ENCODE measurements around the gene CRYZL1.
"Not testable (repeated sequence)": the region's sequence is repeated elsewhere in the genome, so short reads cannot be mapped to it uniquely, and the experiment has no call there.

The CRYZL1 gene

DNA sequence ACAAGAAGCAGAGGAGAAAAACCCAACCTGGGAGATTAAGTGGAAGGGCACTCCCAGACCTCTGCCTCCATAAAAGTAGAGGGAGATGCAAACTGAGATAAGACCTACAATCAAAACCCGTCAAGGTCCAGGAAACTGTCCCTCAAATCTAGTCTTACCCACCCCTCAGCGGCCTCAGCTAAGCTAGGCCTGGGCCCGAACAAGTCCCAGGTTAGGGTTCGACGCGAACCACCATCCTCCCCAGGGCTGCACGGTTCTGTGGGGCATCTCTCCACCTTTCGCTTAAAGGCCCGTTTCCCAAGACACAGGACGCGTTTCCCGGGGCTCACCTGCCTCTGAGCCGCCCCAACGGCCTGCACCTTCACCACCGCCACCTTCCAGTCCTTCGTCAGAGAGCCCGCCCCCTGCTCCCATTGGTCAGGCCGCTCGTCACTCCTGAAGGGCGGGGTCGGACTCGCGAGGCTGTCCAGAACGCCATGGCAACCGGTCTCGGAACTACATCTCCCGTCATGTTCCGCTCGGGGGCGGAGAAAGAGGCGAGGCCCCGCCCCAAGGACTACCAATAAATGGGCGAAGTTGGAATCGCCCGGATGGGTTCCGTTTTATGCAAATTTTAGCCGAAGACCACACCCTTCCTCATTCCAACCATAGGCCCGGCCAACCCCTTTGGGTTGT lies at the start of gene CRYZL1:
Gene CRYZL1, minus strand, starts transcription at position 390 of the 675 bp plus-strand sequence. CDS start 10,190 bp downstream, outside the sequence.
- in situ Hi-C loops (cut with HindIII; ENCODE audit: low sequenced_read_pairs): no loop called here

- in situ Hi-C loops (cut with HindIII; ENCODE audit: low sequenced_read_pairs): no loop called here
These were observed 49.3 kb upstream of the CRYZL1 start for GRCh38 chr21:33690874-33691273.

DNA sequence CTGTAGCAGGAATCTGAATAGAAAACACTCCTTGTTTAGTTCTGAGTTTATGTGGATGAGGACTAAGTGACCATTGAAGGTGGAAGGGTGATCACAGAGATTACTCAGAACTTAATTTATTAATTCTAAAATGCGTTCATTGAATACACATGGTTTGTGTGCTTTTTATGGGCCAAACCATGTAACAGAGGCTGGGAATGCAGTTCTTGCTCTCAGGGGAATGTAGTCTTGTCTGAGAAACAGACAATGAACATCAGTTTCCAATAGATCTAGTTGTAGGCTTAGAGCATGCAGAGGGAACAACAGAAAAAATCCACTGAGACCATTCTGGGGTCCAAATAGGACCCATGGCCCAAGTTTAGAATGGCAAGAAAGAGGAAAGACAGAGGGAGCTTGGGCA lies 46.8 kb upstream of the CRYZL1 start:
- in situ Hi-C loops (cut with HindIII; ENCODE audit: low sequenced_read_pairs): no loop called here

DNA sequence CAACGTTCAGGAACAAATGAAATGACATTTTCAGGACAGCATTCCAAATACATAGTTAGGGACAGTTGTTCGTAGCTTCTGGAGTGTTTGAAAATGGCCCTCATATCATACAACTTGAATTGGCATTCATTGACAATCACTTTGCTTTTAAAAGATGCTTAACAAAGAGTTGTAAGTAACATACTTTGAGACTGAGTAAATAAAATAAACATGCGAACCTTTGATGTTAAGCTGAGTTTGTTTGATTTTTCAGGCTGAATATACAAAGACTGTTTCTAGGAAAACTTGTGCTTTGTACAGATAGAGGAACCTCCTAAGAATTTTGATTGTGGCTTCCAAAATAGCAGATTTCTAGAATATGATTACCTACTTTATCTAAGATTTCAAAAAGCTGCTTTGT lies 46.1 kb upstream of the CRYZL1 start:
- in situ Hi-C loops (cut with HindIII; ENCODE audit: low sequenced_read_pairs): no loop called here

- in situ Hi-C loops (cut with HindIII; ENCODE audit: low sequenced_read_pairs): no loop called here
These were observed 44.8 kb upstream of the CRYZL1 start for GRCh38 chr21:33686386-33686785.

DNA sequence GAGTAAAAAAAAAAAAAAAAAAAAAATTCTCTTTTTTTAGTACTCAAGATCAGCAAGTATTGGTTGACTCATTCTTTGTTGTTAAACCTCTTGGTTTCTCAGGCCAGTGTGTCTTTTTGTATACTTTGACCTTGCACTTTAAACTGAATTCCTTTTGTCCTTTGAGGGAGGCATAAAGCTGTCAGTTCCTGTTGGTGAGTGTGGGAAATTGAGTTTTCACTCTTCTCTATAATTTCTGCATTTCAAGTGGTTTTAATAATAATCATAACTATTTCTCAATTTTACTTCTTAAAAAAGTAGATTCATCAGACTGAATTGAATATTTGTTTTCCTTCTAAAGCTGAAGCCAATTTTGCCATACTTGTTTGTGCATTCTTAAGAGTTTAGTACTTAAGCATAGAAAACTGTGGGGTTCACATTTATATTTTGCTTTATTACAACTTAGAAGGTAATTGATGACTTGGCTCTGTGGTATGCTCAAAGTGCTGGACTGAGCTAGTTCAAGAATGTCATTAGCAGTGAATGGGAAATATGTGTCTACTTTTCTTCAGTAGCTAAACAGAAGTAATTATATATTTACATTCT lies 44.2 kb upstream of the CRYZL1 start:
- in situ Hi-C loops (cut with HindIII; ENCODE audit: low sequenced_read_pairs): no loop called here

- in situ Hi-C loops (cut with HindIII; ENCODE audit: low sequenced_read_pairs): no loop called here
These were observed 43.5 kb upstream of the CRYZL1 start for GRCh38 chr21:33684923-33685560.

GRCh38 chr21:33684068-33684467 lies 42.5 kb upstream of the CRYZL1 start:
- in situ Hi-C loops (cut with HindIII; ENCODE audit: low sequenced_read_pairs): no loop called here

DNA sequence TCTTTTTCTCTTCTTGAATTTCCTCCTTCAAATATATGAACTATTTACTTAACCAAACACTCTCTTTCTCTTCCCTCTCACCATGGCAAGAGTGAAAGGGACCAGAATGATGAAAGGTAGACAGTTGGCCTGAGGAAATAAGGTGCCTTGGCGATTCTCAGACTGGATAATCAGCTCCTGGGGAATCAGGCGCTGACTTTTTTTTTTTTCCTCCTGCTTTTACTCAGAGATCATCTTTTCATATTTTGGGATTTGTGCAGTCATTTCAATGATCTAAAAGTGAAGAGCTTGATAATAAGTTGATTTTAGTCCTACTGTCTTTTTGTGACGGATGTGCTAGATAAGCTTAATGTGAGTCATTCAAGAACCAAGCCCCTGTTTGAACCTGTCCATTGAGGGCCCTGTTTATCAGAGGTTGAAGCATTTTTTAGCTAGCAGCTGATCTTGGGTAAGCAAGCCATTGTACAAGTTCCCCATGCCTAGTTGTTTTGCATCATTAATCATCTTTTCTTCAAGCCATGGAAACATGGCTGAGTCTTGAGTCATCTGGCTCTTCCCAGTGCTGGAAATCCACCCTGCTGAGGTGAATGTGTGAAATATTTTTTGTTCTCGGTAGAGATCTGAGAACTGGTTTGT lies 41.6 kb upstream of the CRYZL1 start:
- in situ Hi-C loops (cut with HindIII; ENCODE audit: low sequenced_read_pairs): no loop called here

DNA sequence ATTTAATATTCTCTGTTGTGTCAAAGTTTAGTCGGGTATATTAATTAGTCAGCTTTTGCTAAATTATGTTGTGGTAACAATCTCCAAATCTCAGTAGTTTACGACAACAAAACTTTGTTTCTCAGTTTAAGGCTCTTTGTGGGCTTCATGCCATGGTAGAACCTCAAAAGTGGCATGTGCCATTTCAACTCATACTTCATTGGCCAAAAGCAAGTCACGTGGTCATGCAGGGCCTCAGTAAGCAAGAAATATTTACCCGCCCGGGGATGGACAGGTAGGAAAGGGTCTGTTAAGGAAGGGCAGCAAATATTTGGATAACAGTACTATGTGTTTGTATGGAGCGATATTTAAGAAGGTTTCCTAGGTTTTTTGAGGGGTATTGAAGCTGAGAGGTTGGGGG lies 39.3 kb upstream of the CRYZL1 start:
- in situ Hi-C loops (cut with HindIII; ENCODE audit: low sequenced_read_pairs): no loop called here

GRCh38 chr21:33677450-33677849 lies 35.9 kb upstream of the CRYZL1 start:
- in situ Hi-C loops (cut with HindIII; ENCODE audit: low sequenced_read_pairs): no loop called here

DNA sequence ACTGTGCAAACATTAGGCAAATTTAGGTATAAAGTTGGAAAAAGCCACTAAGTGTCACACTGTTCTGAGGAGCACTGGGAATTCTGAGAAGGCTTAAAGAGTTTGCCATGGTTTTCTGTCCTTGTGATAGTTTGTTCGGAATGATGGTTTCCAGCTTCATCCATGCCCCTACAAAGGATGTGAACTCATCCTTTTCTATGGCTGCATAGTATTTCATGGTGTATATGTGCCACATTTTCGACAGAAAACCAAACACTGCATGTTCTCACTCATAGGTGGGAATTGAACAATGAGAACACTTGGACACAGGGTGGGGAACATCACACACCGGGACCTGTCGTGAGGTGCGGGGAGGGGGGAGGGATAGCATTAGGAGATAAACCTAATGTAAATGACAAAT lies 35.1 kb upstream of the CRYZL1 start:
- in situ Hi-C loops (cut with HindIII; ENCODE audit: low sequenced_read_pairs): not testable (repeated sequence)

- in situ Hi-C loops (cut with HindIII; ENCODE audit: low sequenced_read_pairs): no loop called here
These were observed 32.7 kb upstream of the CRYZL1 start for GRCh38 chr21:33674226-33674625.

DNA sequence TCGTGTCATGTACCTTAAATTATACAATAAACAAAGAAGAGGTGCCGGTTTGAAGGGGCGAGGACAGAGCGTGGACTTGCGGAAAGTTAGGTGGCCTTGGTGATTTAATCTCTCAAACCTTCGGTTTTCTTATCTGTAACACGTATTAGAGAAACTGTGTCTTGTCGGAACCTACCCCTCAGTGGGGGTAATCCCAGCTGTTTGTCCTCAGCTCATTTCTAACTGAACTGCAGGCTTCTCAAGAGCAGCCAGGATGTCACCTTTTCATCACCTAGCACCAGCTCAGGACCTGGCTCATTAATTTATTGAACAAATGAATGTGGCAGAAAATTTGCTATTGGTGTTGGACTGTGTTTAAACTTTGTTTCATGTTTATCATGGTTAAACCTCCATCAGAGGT lies 31.9 kb upstream of the CRYZL1 start:
- in situ Hi-C loops (cut with HindIII; ENCODE audit: low sequenced_read_pairs): no loop called here

DNA sequence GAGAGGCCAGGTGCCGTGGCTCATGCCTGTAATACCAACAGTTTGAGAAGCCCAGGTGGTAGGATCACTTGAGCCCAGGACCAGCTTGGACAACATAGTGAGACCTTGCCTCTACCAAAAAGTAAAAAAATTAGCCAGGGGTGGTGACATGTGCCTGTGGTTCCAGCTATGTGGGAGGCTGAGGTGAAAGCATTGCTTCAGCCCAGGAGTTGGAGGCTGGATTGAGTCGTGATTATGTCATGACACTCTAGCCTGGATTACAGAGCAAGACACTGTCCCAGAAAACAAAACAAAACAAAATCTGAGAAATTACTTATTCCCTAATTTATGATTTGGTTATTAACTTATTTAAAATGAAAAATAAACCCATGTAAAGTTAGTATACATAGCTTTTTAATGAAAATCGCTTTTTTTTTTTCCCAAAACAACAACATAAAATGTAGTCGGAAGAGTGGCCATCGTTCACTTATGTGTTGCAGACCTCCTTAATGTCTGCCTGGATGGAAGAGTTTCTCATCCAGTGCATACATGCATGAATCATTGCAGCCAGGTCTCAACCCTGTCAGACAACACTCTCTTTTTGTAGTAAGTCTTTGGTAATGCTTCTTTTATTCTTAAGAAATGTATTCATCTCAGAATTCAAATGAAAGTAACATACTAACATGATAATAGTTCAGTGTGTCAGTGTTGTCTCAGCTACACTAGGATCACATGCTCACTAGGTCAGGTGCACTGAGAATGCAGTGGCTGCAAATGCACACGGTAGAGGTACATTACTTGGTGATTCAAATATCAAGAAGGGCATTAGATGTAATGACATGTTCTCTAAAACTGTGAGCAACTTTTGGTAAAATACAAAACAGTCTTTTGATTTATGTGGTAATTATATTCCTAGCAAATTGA lies 28.8 kb upstream of the CRYZL1 start:
- in situ Hi-C loops (cut with HindIII; ENCODE audit: low sequenced_read_pairs): no loop called here

DNA sequence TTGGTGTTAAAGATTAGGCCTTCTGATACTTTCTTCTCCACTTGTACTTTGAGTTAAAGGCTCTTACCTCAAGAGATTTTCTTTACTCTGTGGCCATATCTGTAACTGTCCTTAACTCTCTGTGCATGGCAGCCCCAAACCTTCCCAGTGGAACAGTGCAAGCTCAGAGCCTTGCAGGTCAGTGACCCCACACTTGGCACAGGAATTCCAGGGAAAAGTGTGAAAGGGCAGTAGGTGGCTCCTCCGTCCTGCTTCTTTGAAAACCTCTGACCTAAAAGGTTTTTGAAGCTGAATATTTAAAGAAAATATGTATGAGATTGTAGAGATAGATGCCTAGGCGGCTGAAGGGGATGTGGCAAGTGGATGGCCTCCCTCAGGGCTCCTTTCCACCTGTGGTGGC lies 27.1 kb upstream of the CRYZL1 start:
- in situ Hi-C loops (cut with HindIII; ENCODE audit: low sequenced_read_pairs): no loop called here

- in situ Hi-C loops (cut with HindIII; ENCODE audit: low sequenced_read_pairs): no loop called here
These were observed 26.6 kb upstream of the CRYZL1 start for GRCh38 chr21:33668180-33668579.

DNA sequence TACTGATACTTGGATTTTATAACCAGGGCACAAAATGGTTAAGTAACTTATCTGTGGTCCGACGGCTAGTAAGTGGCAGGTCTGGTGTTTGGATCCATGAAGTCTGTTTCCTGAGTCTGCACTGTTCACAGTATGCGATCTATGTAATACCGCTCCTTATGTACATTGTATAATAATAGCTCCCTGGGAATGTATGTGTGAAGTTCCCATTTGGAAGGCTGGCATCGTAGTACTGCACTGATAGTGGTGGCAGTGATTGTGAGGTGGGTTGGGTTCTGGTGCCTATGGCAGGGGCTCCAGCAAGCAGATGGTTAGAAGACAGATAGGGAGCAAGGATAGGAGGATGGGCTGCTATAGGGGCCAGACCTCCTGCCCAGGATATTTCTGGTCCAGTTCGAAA lies 26.1 kb upstream of the CRYZL1 start:
- in situ Hi-C loops (cut with HindIII; ENCODE audit: low sequenced_read_pairs): no loop called here

- in situ Hi-C loops (cut with HindIII; ENCODE audit: low sequenced_read_pairs): no loop called here
These were observed 24.6 kb upstream of the CRYZL1 start for GRCh38 chr21:33666153-33666552.

GRCh38 chr21:33664135-33664534 lies 22.6 kb upstream of the CRYZL1 start:
- in situ Hi-C loops (cut with HindIII; ENCODE audit: low sequenced_read_pairs): no loop called here

- in situ Hi-C loops (cut with HindIII; ENCODE audit: low sequenced_read_pairs): no loop called here
These were observed 21.7 kb upstream of the CRYZL1 start for GRCh38 chr21:33663241-33663640.

All from DLD1 (cell line).